Measurements from ENCODE around the gene DSCAM.
"Not testable (repeated sequence)": the region's sequence is repeated elsewhere in the genome, so short reads cannot be mapped to it uniquely, and the experiment has no call there.

DSCAM gene

GRCh38 chr21:40185208-40185607 lies 661.8 kb downstream of the DSCAM start:
- H3K4me1 ChIP-seq (ENCODE audit: control extremely low read depth in 1 of 4, control insufficient read depth in 4 of 4, insufficient read depth in 4 of 4, low read length in 3 of 4), result no peaks in the 10 kb centered on the region
- no peak overlapping the region for H3K27ac ChIP-seq (ENCODE audit: insufficient read depth in 1 of 2, low read depth in 1 of 2, low read length in 2 of 2, poor library complexity in 1 of 2, severe bottlenecking in 2 of 2)
- ChIA-PET POLR2A (no interaction called here), CTCF (no interaction called here)
- H3K27me3 ChIP-seq (replicated peaks in 2 of 5; ENCODE audit: control insufficient read depth in 4 of 5, insufficient read depth in 5 of 5, low read length in 4 of 5), result no peaks in the 10 kb centered on the region
- H3K4me3 ChIP-seq (ENCODE audit: control insufficient read depth in 1 of 7, extremely low read depth in 1 of 7, insufficient read depth in 4 of 7, low read depth in 2 of 7, low read length in 6 of 7), result no peak overlapping the region
- WGBS (ENCODE audit: insufficient coverage), result 93% methylated on average over 8 of the region's 8 CpGs
- H3K36me3 ChIP-seq (ENCODE audit: control insufficient read depth in 4 of 4, insufficient read depth in 4 of 4, low read length in 3 of 4), result no peaks in the 10 kb centered on the region
- peaks cover 0 to 11% (median 0%) of the 10 kb centered on the region in 5 experiments for H3K9me3 ChIP-seq (ENCODE audit: control extremely low read depth in 1 of 5, control insufficient read depth in 4 of 5, insufficient read depth in 2 of 5, low read depth in 1 of 5, low read length in 4 of 5)
- no peak for DNase-seq

GRCh38 chr21:40182491-40182890 lies 664.5 kb downstream of the DSCAM start:
- POLR2A ChIA-PET; H3K4me1 ChIP-seq (ENCODE audit: control extremely low read depth in 1 of 4, control insufficient read depth in 4 of 4, insufficient read depth in 4 of 4, low read length in 3 of 4); H3K4me3 ChIP-seq (ENCODE audit: control insufficient read depth in 1 of 7, extremely low read depth in 1 of 7, insufficient read depth in 4 of 7, low read depth in 2 of 7, low read length in 6 of 7); H3K36me3 ChIP-seq (ENCODE audit: control insufficient read depth in 4 of 4, insufficient read depth in 4 of 4, low read length in 3 of 4); CTCF ChIA-PET; H3K27ac ChIP-seq (ENCODE audit: insufficient read depth in 1 of 2, low read depth in 1 of 2, low read length in 2 of 2, poor library complexity in 1 of 2, severe bottlenecking in 2 of 2); H3K27me3 ChIP-seq (replicated peaks in 2 of 5; ENCODE audit: control insufficient read depth in 4 of 5, insufficient read depth in 5 of 5, low read length in 4 of 5): not testable (repeated sequence)
- 97% methylated on average over 7 of the region's 19 CpGs for WGBS (ENCODE audit: insufficient coverage)
- H3K9me3 ChIP-seq (ENCODE audit: control extremely low read depth in 1 of 5, control insufficient read depth in 4 of 5, insufficient read depth in 2 of 5, low read depth in 1 of 5, low read length in 4 of 5), result peaks cover 0 to 11% (median 0%) of the 10 kb centered on the region in 5 experiments
- peak in 1 of 3 donors; percentile 13 for DNase-seq

- H3K4me3 ChIP-seq (ENCODE audit: control insufficient read depth in 1 of 7, extremely low read depth in 1 of 7, insufficient read depth in 4 of 7, low read depth in 2 of 7, low read length in 6 of 7), result no peak overlapping the region
- no peaks in the 10 kb centered on the region for H3K36me3 ChIP-seq (ENCODE audit: control insufficient read depth in 4 of 4, insufficient read depth in 4 of 4, low read length in 3 of 4)
- H3K9me3 ChIP-seq (ENCODE audit: control extremely low read depth in 1 of 5, control insufficient read depth in 4 of 5, insufficient read depth in 2 of 5, low read depth in 1 of 5, low read length in 4 of 5), result peaks cover 0 to 11% (median 0%) of the 10 kb centered on the region in 5 experiments
- DNase-seq, result no peak
- peaks cover 0 to 7% (median 0%) of the 10 kb centered on the region in 5 experiments for H3K27me3 ChIP-seq (replicated peaks in 2 of 5; ENCODE audit: control insufficient read depth in 4 of 5, insufficient read depth in 5 of 5, low read length in 4 of 5)
- WGBS (ENCODE audit: insufficient coverage), result 90% methylated on average over 2 of the region's 5 CpGs
- no peak overlapping the region for H3K27ac ChIP-seq (ENCODE audit: insufficient read depth in 1 of 2, low read depth in 1 of 2, low read length in 2 of 2, poor library complexity in 1 of 2, severe bottlenecking in 2 of 2)
- ChIA-PET POLR2A (no interaction called here), CTCF (no interaction called here)
- no peaks in the 10 kb centered on the region for H3K4me1 ChIP-seq (ENCODE audit: control extremely low read depth in 1 of 4, control insufficient read depth in 4 of 4, insufficient read depth in 4 of 4, low read length in 3 of 4)
These were observed 667.8 kb downstream of the DSCAM start for GRCh38 chr21:40179166-40179565.

- CTCF ChIA-PET, result no interaction called here
- Histone ChIP-seq H3K27me3 (replicated peaks in 2 of 5; ENCODE audit: control insufficient read depth in 4 of 5, insufficient read depth in 5 of 5, low read length in 4 of 5) (peaks cover 0 to 7% (median 0%) of the 10 kb centered on the region in 5 experiments), H3K36me3 (ENCODE audit: control insufficient read depth in 4 of 4, insufficient read depth in 4 of 4, low read length in 3 of 4) (no peaks in the 10 kb centered on the region), H3K27ac (ENCODE audit: insufficient read depth in 1 of 2, low read depth in 1 of 2, low read length in 2 of 2, poor library complexity in 1 of 2, severe bottlenecking in 2 of 2) (no peak overlapping the region), H3K4me3 (ENCODE audit: control insufficient read depth in 1 of 7, extremely low read depth in 1 of 7, insufficient read depth in 4 of 7, low read depth in 2 of 7, low read length in 6 of 7) (no peak overlapping the region), H3K9me3 (ENCODE audit: control extremely low read depth in 1 of 5, control insufficient read depth in 4 of 5, insufficient read depth in 2 of 5, low read depth in 1 of 5, low read length in 4 of 5) (peaks cover 0 to 11% (median 0%) of the 10 kb centered on the region in 5 experiments), H3K4me1 (ENCODE audit: control extremely low read depth in 1 of 4, control insufficient read depth in 4 of 4, insufficient read depth in 4 of 4, low read length in 3 of 4) (no peaks in the 10 kb centered on the region)
- POLR2A ChIA-PET, result no interaction called here
- 96% methylated on average over 19 of the region's 19 CpGs for WGBS (ENCODE audit: insufficient coverage)
- no peak for DNase-seq
These were observed 668.2 kb downstream of the DSCAM start for GRCh38 chr21:40178726-40179125.

GRCh38 chr21:40177979-40178378 lies 669.0 kb downstream of the DSCAM start:
- ChIA-PET CTCF (no interaction called here), POLR2A (no interaction called here)
- Histone ChIP-seq H3K4me3 (ENCODE audit: control insufficient read depth in 1 of 7, extremely low read depth in 1 of 7, insufficient read depth in 4 of 7, low read depth in 2 of 7, low read length in 6 of 7) (no peak overlapping the region), H3K27me3 (replicated peaks in 2 of 5; ENCODE audit: control insufficient read depth in 4 of 5, insufficient read depth in 5 of 5, low read length in 4 of 5) (peaks cover 0 to 7% (median 0%) of the 10 kb centered on the region in 5 experiments), H3K27ac (ENCODE audit: insufficient read depth in 1 of 2, low read depth in 1 of 2, low read length in 2 of 2, poor library complexity in 1 of 2, severe bottlenecking in 2 of 2) (no peak overlapping the region), H3K9me3 (ENCODE audit: control extremely low read depth in 1 of 5, control insufficient read depth in 4 of 5, insufficient read depth in 2 of 5, low read depth in 1 of 5, low read length in 4 of 5) (peaks cover 0 to 8% (median 0%) of the 10 kb centered on the region in 5 experiments), H3K4me1 (ENCODE audit: control extremely low read depth in 1 of 4, control insufficient read depth in 4 of 4, insufficient read depth in 4 of 4, low read length in 3 of 4) (no peaks in the 10 kb centered on the region), H3K36me3 (ENCODE audit: control insufficient read depth in 4 of 4, insufficient read depth in 4 of 4, low read length in 3 of 4) (no peaks in the 10 kb centered on the region)
- no peak for DNase-seq
- WGBS (ENCODE audit: insufficient coverage), result 100% methylated on average over 1 of the region's 6 CpGs

- 60% methylated on average over 4 of the region's 5 CpGs for WGBS (ENCODE audit: insufficient coverage)
- H3K36me3 ChIP-seq (ENCODE audit: control insufficient read depth in 4 of 4, insufficient read depth in 4 of 4, low read length in 3 of 4), result no peaks in the 10 kb centered on the region
- H3K27ac ChIP-seq (ENCODE audit: insufficient read depth in 1 of 2, low read depth in 1 of 2, low read length in 2 of 2, poor library complexity in 1 of 2, severe bottlenecking in 2 of 2), result no peak overlapping the region
- H3K27me3 ChIP-seq (replicated peaks in 2 of 5; ENCODE audit: control insufficient read depth in 4 of 5, insufficient read depth in 5 of 5, low read length in 4 of 5), result peaks cover 0 to 7% (median 0%) of the 10 kb centered on the region in 5 experiments
- H3K9me3 ChIP-seq (ENCODE audit: control extremely low read depth in 1 of 5, control insufficient read depth in 4 of 5, insufficient read depth in 2 of 5, low read depth in 1 of 5, low read length in 4 of 5), result peaks cover 0 to 3% (median 0%) of the 10 kb centered on the region in 5 experiments
- no peaks in the 10 kb centered on the region for H3K4me1 ChIP-seq (ENCODE audit: control extremely low read depth in 1 of 4, control insufficient read depth in 4 of 4, insufficient read depth in 4 of 4, low read length in 3 of 4)
- DNase-seq, result no peak
- CTCF ChIA-PET, result no interaction called here
- POLR2A ChIA-PET, result no interaction called here
- H3K4me3 ChIP-seq (ENCODE audit: control insufficient read depth in 1 of 7, extremely low read depth in 1 of 7, insufficient read depth in 4 of 7, low read depth in 2 of 7, low read length in 6 of 7), result no peak overlapping the region
These were observed 670.2 kb downstream of the DSCAM start for GRCh38 chr21:40176724-40177123.

- Histone ChIP-seq H3K27me3 (replicated peaks in 2 of 5; ENCODE audit: control insufficient read depth in 4 of 5, insufficient read depth in 5 of 5, low read length in 4 of 5) (peaks cover 0 to 7% (median 0%) of the 10 kb centered on the region in 5 experiments), H3K27ac (ENCODE audit: insufficient read depth in 1 of 2, low read depth in 1 of 2, low read length in 2 of 2, poor library complexity in 1 of 2, severe bottlenecking in 2 of 2) (no peak overlapping the region), H3K36me3 (ENCODE audit: control insufficient read depth in 4 of 4, insufficient read depth in 4 of 4, low read length in 3 of 4) (no peaks in the 10 kb centered on the region), H3K4me3 (ENCODE audit: control insufficient read depth in 1 of 7, extremely low read depth in 1 of 7, insufficient read depth in 4 of 7, low read depth in 2 of 7, low read length in 6 of 7) (no peak overlapping the region), H3K9me3 (ENCODE audit: control extremely low read depth in 1 of 5, control insufficient read depth in 4 of 5, insufficient read depth in 2 of 5, low read depth in 1 of 5, low read length in 4 of 5) (no peaks in the 10 kb centered on the region), H3K4me1 (ENCODE audit: control extremely low read depth in 1 of 4, control insufficient read depth in 4 of 4, insufficient read depth in 4 of 4, low read length in 3 of 4) (no peaks in the 10 kb centered on the region)
- POLR2A ChIA-PET, result no interaction called here
- DNase-seq, result no peak
- CTCF ChIA-PET, result interaction anchor here (0.8 kb wide), 1 partner anchor 172 kb away, joined by 3 read pairs; no protein-coding TSS in a partner anchor
- 83% methylated on average over 2 of the region's 6 CpGs for WGBS (ENCODE audit: insufficient coverage)
These were observed 673.1 kb downstream of the DSCAM start for GRCh38 chr21:40173816-40174215.

All from common myeloid progenitor, CD34-positive (primary cell).